ENCODE data around the gene PTPRN2.
"Not testable (repeated sequence)": the region's sequence is repeated elsewhere in the genome, so short reads cannot be mapped to it uniquely, and the experiment has no call there.

The PTPRN2 gene

GRCh38 chr7:158467562-158467961 lies 120.1 kb downstream of the PTPRN2 start:
- H3K4me3 ChIP-seq = no peak overlapping the region
- no peak overlapping the region for H3K27ac ChIP-seq
- no peak for DNase-seq (ENCODE audit: low spot score)
- TF ChIP-seq CTCF (IDR thresholded peaks at IDR 0.05) = no peak

- Histone ChIP-seq H3K27ac (no peak overlapping the region), H3K4me3 (no peak overlapping the region)
- DNase-seq (ENCODE audit: low spot score) = no peak
- no peak for TF ChIP-seq CTCF (IDR thresholded peaks at IDR 0.05)
Observed at GRCh38 chr7:158463317-158463716, 124.3 kb downstream of the PTPRN2 start.

- no peak for DNase-seq (ENCODE audit: low spot score)
- H3K27ac ChIP-seq = no peak overlapping the region
- H3K4me3 ChIP-seq = no peak overlapping the region
- no peak for TF ChIP-seq CTCF (IDR thresholded peaks at IDR 0.05)
Observed at GRCh38 chr7:158461824-158462223, 125.8 kb downstream of the PTPRN2 start.

- no peak for DNase-seq (ENCODE audit: low spot score)
- no peak for TF ChIP-seq CTCF (IDR thresholded peaks at IDR 0.05)
- no peak overlapping the region for H3K4me3 ChIP-seq
- H3K27ac ChIP-seq = no peak overlapping the region
Observed at GRCh38 chr7:158460665-158461064, 127.0 kb downstream of the PTPRN2 start.

- no peak for DNase-seq (ENCODE audit: low spot score)
- Histone ChIP-seq H3K27ac (no peak overlapping the region), H3K4me3 (no peak overlapping the region)
- TF ChIP-seq CTCF (IDR thresholded peaks at IDR 0.05) = no peak
Observed at GRCh38 chr7:158458716-158459282, 128.8 kb downstream of the PTPRN2 start.

GRCh38 chr7:158458096-158458495 lies 129.5 kb downstream of the PTPRN2 start:
- no peak for TF ChIP-seq CTCF (IDR thresholded peaks at IDR 0.05)
- no peak for DNase-seq (ENCODE audit: low spot score)
- Histone ChIP-seq H3K27ac (no peak overlapping the region), H3K4me3 (no peak overlapping the region)

GRCh38 chr7:158457586-158457985 lies 130.0 kb downstream of the PTPRN2 start:
- not testable (repeated sequence) for H3K27ac ChIP-seq; DNase-seq (ENCODE audit: low spot score)

GRCh38 chr7:158454631-158455030 lies 133.0 kb downstream of the PTPRN2 start:
- TF ChIP-seq CTCF (IDR thresholded peaks at IDR 0.05) = no peak
- H3K4me3 ChIP-seq = no peak overlapping the region
- DNase-seq (ENCODE audit: low spot score) = no peak
- H3K27ac ChIP-seq = no peak overlapping the region

More at GRCh38 chr7:158457586-158457985, 130.0 kb downstream of the PTPRN2 start:
- not testable (repeated sequence) for H3K4me3 ChIP-seq
